HCT116 (cell line): ENCODE data around the gene C14orf180. TPM values are rescaled to one million over a fixed set of nuclear protein-coding genes. Genes with fewer than 3 reads are reported as not detected.
A peak's percentile ranks its signal among the peaks of the same experiment; 100 is the strongest.

Source experiments
- ATAC-seq: fragments of 200-7000 bp; cut with Tn5 transposase; 2 replicates; pipeline ENCODE4 v1.9.1; 2020; ENCODE audit warnings: mild to moderate bottlenecking, moderate library complexity
- BruUV-seq: library from RNA; stranded (reverse); fragments of 400-500 nt; replicated peaks from 2 replicates; lab custom pipeline; 2021; lab: Mats Ljungman, UMichigan
- CTCF ChIA-PET: fragments of 300-600 bp; sonication (Branson Sonifier 250); formaldehyde crosslinking; loops from one replicate; lab custom pipeline; 2021; ENCODE audit warnings: antibody characterized with exemption; lab: Charles Lee
- POLR2A ChIA-PET: fragments of 300-600, 350-600 bp; sonication (Branson Sonifier 250); formaldehyde crosslinking; loops from one replicate; lab custom pipeline; 2021; ENCODE audit warnings: antibody characterized with exemption; lab: Charles Lee
- RAD21 ChIA-PET, 2 experiments: fragments of 300-600 bp; sonication (Branson Sonifier 250); formaldehyde crosslinking; loops; one replicate each; lab custom pipeline; 2023; ENCODE audit warnings: low total read pairs in 2 of 2; ENCODE audit not compliant: uncharacterized antibody in 2 of 2, unreplicated experiment in 2 of 2, low non-redundant PET in 1 of 2; lab: Charles Lee
- DNase-seq: peaks from one replicate; pipeline ENCODE4 v3.0.0-alpha.2; 2010; ENCODE audit warnings: low read depth, low spot score
- H2AFZ ChIP-seq: fragments of 200-600 bp; shearing (Covaris generic), sonication (generic); 2 replicates; pipeline ENCODE4 v1.6.1; 2017; ENCODE audit warnings: low read depth, mixed run types, mixed read lengths, antibody characterized with exemption, low read length; ENCODE audit not compliant: poor library complexity, severe bottlenecking
- H3K27ac ChIP-seq: 2 replicates; pipeline ENCODE4 v1.5.1; 2012; ENCODE audit warnings: low read depth, low read length
- H3K27me3 ChIP-seq: fragments of 200-600 bp; sonication (generic); 2 replicates; pipeline ENCODE4 v1.6.1; 2016; ENCODE audit warnings: mixed run types, low read length, mixed read lengths; ENCODE audit not compliant: insufficient read depth
- H3K36me3 ChIP-seq, 2 experiments: fragments of 200-500 bp in 1 of 2; fragments of 200-600 bp in 1 of 2; sonication (Bioruptor generic) in 1 of 2; sonication (generic) in 1 of 2; 2 replicates each; pipeline versions ENCODE4 v1.5.1 to v1.6.1; 2014 to 2016; ENCODE audit warnings: low read length in 2 of 2, inconsistent platforms in 1 of 2, mixed read lengths in 1 of 2, mixed run types in 1 of 2; ENCODE audit not compliant: insufficient read depth in 2 of 2, control insufficient read depth in 1 of 2
- H3K4me1 ChIP-seq, 2 experiments: fragments of 200-600 bp in 1 of 2; sonication (generic) in 1 of 2; 2 replicates each; pipeline versions ENCODE4 v1.5.1 to v1.6.1; 2012 to 2017; ENCODE audit warnings: low read length in 2 of 2, inconsistent platforms in 1 of 2, mild to moderate bottlenecking in 1 of 2, mixed read lengths in 1 of 2, mixed run types in 1 of 2, moderate library complexity in 1 of 2; ENCODE audit not compliant: insufficient read depth in 2 of 2, control insufficient read depth in 1 of 2
- H3K4me2 ChIP-seq: fragments of 200-600 bp; sonication (generic); 2 replicates; pipeline ENCODE4 v1.6.1; 2017; ENCODE audit warnings: mixed run types, low read length, mixed read lengths
- H3K4me3 ChIP-seq, 2 experiments: fragments of 200-600 bp in 1 of 2; sonication (generic) in 1 of 2; replicated peaks in 1 of 2; 2 replicates each; pipeline ENCODE4 v1.5.1; 2011 to 2016; ENCODE audit warnings: low read length in 2 of 2, control low read depth in 1 of 2, low read depth in 1 of 2, mild to moderate bottlenecking in 1 of 2, mixed read lengths in 1 of 2, mixed run types in 1 of 2
- H3K79me2 ChIP-seq: fragments of 200-600 bp; sonication (generic); 2 replicates; pipeline ENCODE4 v1.6.1; 2017; ENCODE audit warnings: mild to moderate bottlenecking, mixed run types, low read length, moderate library complexity, mixed read lengths; ENCODE audit not compliant: insufficient read depth
- H3K9ac ChIP-seq: fragments of 200-600 bp; sonication (generic); 2 replicates; pipeline ENCODE4 v1.6.1; 2016; ENCODE audit warnings: low read length, mixed read lengths
- H3K9me2 ChIP-seq: fragments of 200-600 bp; sonication (generic), shearing (Covaris generic); 2 replicates; pipeline ENCODE4 v1.6.1; 2017; ENCODE audit warnings: mixed run types, mild to moderate bottlenecking, moderate library complexity; ENCODE audit not compliant: insufficient read depth
- H3K9me3 ChIP-seq, 2 experiments: fragments of 200-500 bp in 1 of 2; fragments of 200-600 bp in 1 of 2; sonication (Bioruptor generic) in 1 of 2; sonication (generic) in 1 of 2; 2 replicates each; pipeline ENCODE4 v1.6.1; 2014 to 2017; ENCODE audit warnings: low read length in 2 of 2, mixed read lengths in 2 of 2, inconsistent platforms in 1 of 2, low read depth in 1 of 2, mild to moderate bottlenecking in 1 of 2, mixed run types in 1 of 2, moderate library complexity in 1 of 2; ENCODE audit not compliant: control insufficient read depth in 1 of 2, insufficient read depth in 1 of 2
- H4K20me1 ChIP-seq: fragments of 200-600 bp; sonication (generic), shearing (Covaris generic); 2 replicates; pipeline ENCODE4 v1.6.1; 2017; ENCODE audit warnings: mixed run types, mild to moderate bottlenecking, moderate library complexity; ENCODE audit not compliant: insufficient read depth
- CEBPB ChIP-seq: IDR thresholded peaks from 2 replicates; pipeline ENCODE4 v1.6.1; 2012; ENCODE audit warnings: low read depth
- ELF1 ChIP-seq: IDR thresholded peaks from 2 replicates; pipeline ENCODE4 v1.6.1; 2012; ENCODE audit warnings: low read depth, borderline replicate concordance
- POLR2A ChIP-seq: IDR thresholded peaks from 2 replicates; pipeline ENCODE4 v1.7.0; 2011; ENCODE audit warnings: borderline replicate concordance; ENCODE audit not compliant: insufficient read depth, insufficient read length; ENCODE audit errors: extremely low read depth
- RAD21 ChIP-seq: IDR thresholded peaks from 2 replicates; pipeline ENCODE4 v1.6.1; 2012; ENCODE audit warnings: low read depth, mild to moderate bottlenecking
- SIN3A ChIP-seq: IDR thresholded peaks from 2 replicates; pipeline ENCODE4 v1.6.1; 2012; ENCODE audit warnings: low read depth
- SP1 ChIP-seq: IDR thresholded peaks from 2 replicates; pipeline ENCODE4 v1.6.1; 2012; ENCODE audit warnings: low read depth
- YY1 ChIP-seq: IDR thresholded peaks from 2 replicates; pipeline ENCODE4 v1.6.1; 2011; ENCODE audit warnings: low read length, low read depth, moderate library complexity, mild to moderate bottlenecking; ENCODE audit not compliant: insufficient replicate concordance; ENCODE audit errors: extremely low read depth
- ZFX ChIP-seq: fragments of 450-650 bp; IDR thresholded peaks from 2 replicates; pipeline ENCODE4 v1.6.1; 2017
- ZNF274 ChIP-seq: fragments of 200-500 bp; sonication (Bioruptor generic); IDR thresholded peaks from 2 replicates; pipeline ENCODE4 v1.6.1; 2014; ENCODE audit warnings: mild to moderate bottlenecking, low read depth, low read length, inconsistent platforms
- intact Hi-C: fragments of 100-400 bp; cut with micrococcal nuclease; formaldehyde crosslinking; loops from 2 replicates; pipeline ENCODE4 v1.10.0; 2022
- total RNA-seq: library from RNA; stranded (reverse); gene quantifications from one replicate; pipeline ENCODE4 v1.2.1, GENCODE V29; 2021; ENCODE audit not compliant: unreplicated experiment
- TF ChIP-seq, protein P1 (sequence below): IDR thresholded peaks from 2 replicates; pipeline ENCODE4 v1.6.1; 2012
- TF ChIP-seq, protein P2 (sequence below), 3 experiments: fragments of 200-600 bp in 1 of 3; sonication (generic) in 1 of 3; IDR thresholded peaks in 2 of 3; conservative IDR thresholded peaks in 1 of 3; 2 replicates each; pipeline ENCODE4 v1.5.1; 2012 to 2017; ENCODE audit warnings: low read depth in 2 of 3, low read length in 2 of 3, antibody characterized with exemption in 1 of 3, borderline replicate concordance in 1 of 3, control low read depth in 1 of 3, mild to moderate bottlenecking in 1 of 3, mixed read lengths in 1 of 3, mixed run types in 1 of 3, moderate library complexity in 1 of 3; ENCODE audit not compliant: insufficient read depth in 1 of 3

Gene C14orf180
- total RNA-seq, 1 experiment from 2014 or later: not detected

DNA sequence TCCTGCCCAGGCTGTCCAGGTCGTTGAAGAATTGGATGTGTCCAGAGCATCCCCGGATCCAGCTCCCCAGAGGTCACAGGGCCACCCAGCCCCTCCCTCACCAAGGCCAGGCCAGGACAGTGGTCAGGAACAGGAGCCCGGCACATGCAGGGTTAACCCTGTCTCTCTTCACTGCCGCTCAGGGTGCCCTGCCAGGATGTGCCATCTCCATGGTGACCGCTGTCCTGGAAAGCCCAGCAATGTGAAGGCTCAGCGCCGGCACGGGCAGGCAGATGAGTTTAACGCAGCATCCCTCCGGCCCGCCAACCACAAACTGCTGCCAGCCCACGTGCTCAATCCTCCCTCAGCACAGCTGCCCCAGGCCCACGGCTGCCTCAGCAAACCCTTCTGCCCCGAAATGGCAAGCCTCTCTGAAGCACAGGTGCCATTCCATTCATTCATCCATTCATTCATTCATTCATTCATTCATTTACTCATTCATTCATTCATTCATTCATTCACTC lies 20.6 kb downstream of the C14orf180 start:
- intact Hi-C loops: no loop called here
- ChIA-PET RAD21 (no interaction called here), CTCF (no interaction called here), POLR2A (no interaction called here)
- H3K79me2 ChIP-seq: no peaks in the 10 kb centered on the region
- no peaks in the 10 kb centered on the region for H3K9me3 ChIP-seq
- no peaks in the 10 kb centered on the region for H4K20me1 ChIP-seq
- peak; percentile 41 for ATAC-seq
- H3K9me2 ChIP-seq: no peaks in the 10 kb centered on the region
- no peak overlapping the region for H2AFZ ChIP-seq
- no peak overlapping the region for H3K4me3 ChIP-seq
- H3K36me3 ChIP-seq: no peaks in the 10 kb centered on the region
- no TSS peak for BruUV-seq
- H3K4me2 ChIP-seq: no peak overlapping the region
- H3K4me1 ChIP-seq: no peaks in the 10 kb centered on the region
- TF ChIP-seq YY1: no peak
- no peak for TF ChIP-seq RAD21
- no peak for TF ChIP-seq SP1
- TF ChIP-seq POLR2A: no peak
- no peak for TF ChIP-seq ZNF274
- TF ChIP-seq, protein P1, sequence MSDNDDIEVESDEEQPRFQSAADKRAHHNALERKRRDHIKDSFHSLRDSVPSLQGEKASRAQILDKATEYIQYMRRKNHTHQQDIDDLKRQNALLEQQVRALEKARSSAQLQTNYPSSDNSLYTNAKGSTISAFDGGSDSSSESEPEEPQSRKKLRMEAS: no peak
- TF ChIP-seq ELF1: no peak
- TF ChIP-seq CEBPB: no peak
- TF ChIP-seq, protein P2, sequence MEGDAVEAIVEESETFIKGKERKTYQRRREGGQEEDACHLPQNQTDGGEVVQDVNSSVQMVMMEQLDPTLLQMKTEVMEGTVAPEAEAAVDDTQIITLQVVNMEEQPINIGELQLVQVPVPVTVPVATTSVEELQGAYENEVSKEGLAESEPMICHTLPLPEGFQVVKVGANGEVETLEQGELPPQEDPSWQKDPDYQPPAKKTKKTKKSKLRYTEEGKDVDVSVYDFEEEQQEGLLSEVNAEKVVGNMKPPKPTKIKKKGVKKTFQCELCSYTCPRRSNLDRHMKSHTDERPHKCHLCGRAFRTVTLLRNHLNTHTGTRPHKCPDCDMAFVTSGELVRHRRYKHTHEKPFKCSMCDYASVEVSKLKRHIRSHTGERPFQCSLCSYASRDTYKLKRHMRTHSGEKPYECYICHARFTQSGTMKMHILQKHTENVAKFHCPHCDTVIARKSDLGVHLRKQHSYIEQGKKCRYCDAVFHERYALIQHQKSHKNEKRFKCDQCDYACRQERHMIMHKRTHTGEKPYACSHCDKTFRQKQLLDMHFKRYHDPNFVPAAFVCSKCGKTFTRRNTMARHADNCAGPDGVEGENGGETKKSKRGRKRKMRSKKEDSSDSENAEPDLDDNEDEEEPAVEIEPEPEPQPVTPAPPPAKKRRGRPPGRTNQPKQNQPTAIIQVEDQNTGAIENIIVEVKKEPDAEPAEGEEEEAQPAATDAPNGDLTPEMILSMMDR (IDR thresholded peaks at IDR 0.05 in 2 of 3, conservative IDR thresholded peaks at IDR 0.05 in 1 of 3; ENCODE audit: borderline replicate concordance in 1 of 3, insufficient read depth in 1 of 3, low read depth in 2 of 3, low read length in 2 of 3): no peak
- no peak for TF ChIP-seq SIN3A
- no peak for TF ChIP-seq ZFX
- no peak for DNase-seq
- no peak overlapping the region for H3K9ac ChIP-seq
- no peaks in the 10 kb centered on the region; the same call in 1 of the 2 replicates for H3K27me3 ChIP-seq
- H3K27ac ChIP-seq: no peak overlapping the region
